ENCODE data around the gene SLC47A2. TPM values are rescaled to one million over a fixed set of nuclear protein-coding genes. Genes with fewer than 3 reads are reported as not detected.

The SLC47A2 gene
- total RNA-seq, 2 donors from 2014 or later: not detected

DNA sequence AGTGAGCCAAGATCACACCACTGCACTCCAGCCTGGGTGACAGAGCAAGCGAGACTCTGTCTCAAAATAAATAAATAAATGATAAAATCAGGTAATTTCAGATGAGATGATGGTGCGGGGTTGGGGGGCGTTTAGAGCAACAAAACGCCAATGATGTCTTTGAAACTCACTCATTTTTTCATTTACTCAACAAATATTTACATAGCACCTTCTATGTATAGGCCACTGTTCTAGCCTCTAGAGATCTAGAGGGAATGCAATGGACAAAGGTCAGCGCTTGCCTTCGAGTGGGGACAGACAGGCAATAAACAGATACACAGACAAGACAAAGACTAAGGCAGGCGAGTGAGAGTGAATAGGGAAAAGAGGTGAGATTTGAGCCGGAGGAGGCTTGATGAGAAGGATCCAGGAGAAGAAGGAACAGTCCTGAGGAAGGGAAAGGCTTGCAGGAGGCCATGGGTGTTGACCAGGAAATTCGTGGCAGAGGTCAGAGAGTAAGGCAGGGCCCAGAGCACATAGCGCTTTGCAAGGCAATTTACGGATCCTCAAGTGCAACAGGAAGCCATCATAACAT, 17.7 kb upstream of the SLC47A2 start:
- no peak for DNase-seq (ENCODE audit: low spot score)
- intact Hi-C loops (cut with DNase I): no loop called here

DNA sequence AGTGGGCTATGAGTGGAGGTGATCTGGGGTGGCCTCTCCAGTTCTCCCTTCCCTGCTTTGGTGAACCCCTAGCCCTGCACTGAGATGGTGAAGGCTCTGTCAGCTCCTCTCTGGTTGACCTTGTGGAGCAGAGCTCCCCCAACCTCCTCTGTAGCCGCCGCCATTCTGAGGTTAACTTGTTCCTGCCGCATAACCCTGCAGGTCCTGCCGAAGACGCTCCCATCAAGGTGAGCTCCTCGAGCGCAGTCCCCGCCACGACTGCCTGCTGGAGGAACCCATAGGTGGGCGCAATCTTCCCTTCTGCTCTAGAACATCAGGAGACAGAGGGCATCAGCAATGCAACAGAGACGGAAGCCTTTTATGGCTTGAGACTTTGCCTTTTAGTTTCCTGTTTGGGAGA, 15.2 kb upstream of the SLC47A2 start:
- DNase-seq (ENCODE audit: low spot score): no peak
- intact Hi-C loops (cut with DNase I): no loop called here

GRCh38 chr17:19730843-19731242, 14.5 kb upstream of the SLC47A2 start:
- intact Hi-C loops (cut with DNase I): no loop called here
- no peak for DNase-seq (ENCODE audit: low spot score)

DNA sequence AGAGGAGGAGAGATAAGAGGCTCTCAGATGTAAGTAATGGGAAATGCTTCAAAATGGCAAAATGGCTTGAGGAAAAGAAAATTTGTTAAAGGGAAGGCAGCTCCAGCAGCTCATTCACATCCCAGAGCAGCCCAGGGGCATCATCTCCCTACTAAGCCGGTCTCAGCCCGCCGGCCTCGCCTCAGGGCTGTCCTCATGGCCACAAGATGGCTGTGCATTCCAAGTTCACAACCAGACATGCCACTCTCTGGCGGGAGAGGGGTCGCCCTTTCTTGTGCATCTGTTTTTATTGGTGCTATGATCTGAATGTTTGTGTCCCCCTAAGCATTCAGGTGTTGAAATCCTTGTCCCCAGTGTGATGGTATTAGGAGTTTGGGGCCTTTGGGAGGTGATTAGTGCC, 13.5 kb upstream of the SLC47A2 start:
- DNase-seq (ENCODE audit: low spot score): no peak
- intact Hi-C loops (cut with DNase I): loop anchor here in 1 of 2 donors (5.0 kb wide), 1 partner anchor 1398 kb away; no protein-coding TSS in a partner anchor

GRCh38 chr17:19728084-19728495, 11.7 kb upstream of the SLC47A2 start:
- DNase-seq (ENCODE audit: low spot score): peak; percentile 91
- intact Hi-C loops (cut with DNase I): loop anchor here in 1 of 2 donors (5.0 kb wide), 1 partner anchor 1396 kb away; no protein-coding TSS in a partner anchor

- no peak for DNase-seq (ENCODE audit: low spot score)
- intact Hi-C loops (cut with DNase I): loop anchor here in 1 of 2 donors (5.0 kb wide), 1 partner anchor 1395 kb away; no protein-coding TSS in a partner anchor
These were observed 11.2 kb upstream of the SLC47A2 start for GRCh38 chr17:19727501-19728078.

DNA sequence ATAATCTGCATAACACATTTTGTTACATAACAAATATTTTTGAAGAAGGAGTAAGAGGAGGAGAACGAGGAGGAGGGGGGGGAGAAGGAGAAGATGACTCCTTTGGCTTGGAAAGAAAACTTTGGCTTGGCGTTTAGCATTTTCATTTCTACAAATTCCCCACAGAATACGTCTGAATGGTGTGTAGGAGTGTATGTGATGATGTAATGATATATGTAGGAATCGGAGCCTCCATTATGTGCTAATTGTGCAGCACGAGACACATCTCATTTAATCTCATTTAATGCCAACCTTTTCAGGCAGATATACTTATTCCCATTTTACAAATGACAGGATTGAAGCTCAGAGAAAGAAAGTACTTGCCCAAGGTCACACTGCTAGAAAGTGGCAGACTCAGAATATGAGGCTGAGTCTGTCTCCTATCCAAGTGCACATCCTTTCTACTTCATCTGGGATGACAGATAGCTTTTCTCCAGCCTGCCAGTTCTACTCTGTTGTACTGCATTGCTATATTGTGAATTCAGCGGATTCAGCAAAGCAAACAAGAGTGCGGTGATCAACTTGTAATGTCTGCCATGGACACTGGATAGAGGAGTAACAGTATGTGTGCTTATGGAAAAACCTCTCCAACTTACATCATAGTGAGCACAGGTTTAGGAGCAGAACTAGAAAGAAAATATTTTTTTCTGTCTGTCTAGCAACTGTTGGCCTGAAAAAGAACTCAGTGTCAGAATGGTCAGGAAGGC, 10.4 kb upstream of the SLC47A2 start:
- DNase-seq (ENCODE audit: low spot score): no peak
- intact Hi-C loops (cut with DNase I): loop anchor here in 1 of 2 donors (5.0 kb wide), 1 partner anchor 1395 kb away; no protein-coding TSS in a partner anchor

DNA sequence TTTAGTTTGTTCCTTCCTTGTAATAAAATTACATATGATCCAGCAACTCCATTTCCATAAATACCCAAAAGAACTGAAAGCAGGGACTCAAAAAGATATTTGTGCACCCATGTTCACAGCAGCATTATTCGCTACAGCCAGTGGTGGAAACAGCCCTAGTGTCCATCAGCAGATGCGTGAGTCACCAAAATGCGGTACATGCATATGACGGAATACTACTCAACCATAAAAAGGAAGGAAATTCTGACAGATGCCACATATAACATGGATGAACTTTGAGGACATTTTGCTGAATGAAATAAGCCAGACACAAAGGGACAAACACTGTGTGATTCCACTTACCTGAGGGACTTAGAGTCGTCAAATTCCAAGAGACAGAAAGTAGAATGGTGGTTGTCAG, 9.1 kb upstream of the SLC47A2 start:
- intact Hi-C loops (cut with DNase I): loop anchor here in 1 of 2 donors (5.0 kb wide), 1 partner anchor 1393 kb away; no protein-coding TSS in a partner anchor
- no peak for DNase-seq (ENCODE audit: low spot score)

- peak; percentile 90 for DNase-seq (ENCODE audit: low spot score)
- intact Hi-C loops (cut with DNase I): loop anchor here in 1 of 2 donors (5.0 kb wide), 1 partner anchor 1392 kb away; no protein-coding TSS in a partner anchor
These were observed 8.4 kb upstream of the SLC47A2 start for GRCh38 chr17:19724501-19725420.

DNA sequence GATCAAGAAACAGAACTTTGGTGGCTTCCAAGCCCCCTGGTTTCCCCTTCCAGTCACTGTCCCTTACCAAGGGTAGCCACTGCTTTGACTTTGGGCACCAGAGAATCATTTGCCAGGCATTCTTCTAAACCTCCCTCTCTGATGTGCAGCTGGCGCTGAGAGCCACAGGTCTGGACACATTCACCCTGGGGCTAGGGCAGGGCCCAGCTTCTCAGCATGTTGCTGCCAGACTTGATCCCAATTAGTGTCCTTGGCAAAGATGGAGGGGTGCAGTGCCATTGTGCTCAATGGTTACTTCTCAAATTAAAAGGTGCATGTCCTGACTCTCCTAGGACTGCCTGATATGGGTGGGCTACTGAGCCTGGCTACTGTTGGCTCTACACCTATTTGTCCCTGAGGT, 7.6 kb upstream of the SLC47A2 start:
- intact Hi-C loops (cut with DNase I): no loop called here
- DNase-seq (ENCODE audit: low spot score): no peak

GRCh38 chr17:19720631-19721426, 4.4 kb upstream of the SLC47A2 start:
- intact Hi-C loops (cut with DNase I): no loop called here
- no peak for DNase-seq (ENCODE audit: low spot score)

GRCh38 chr17:19720210-19720475, 3.8 kb upstream of the SLC47A2 start:
- DNase-seq (ENCODE audit: low spot score): no peak
- intact Hi-C loops (cut with DNase I): no loop called here

- peak; percentile 42 for DNase-seq (ENCODE audit: low spot score)
- intact Hi-C loops (cut with DNase I): no loop called here
These were observed 3.2 kb upstream of the SLC47A2 start for GRCh38 chr17:19719355-19720209.

GRCh38 chr17:19718613-19719354, 2.4 kb upstream of the SLC47A2 start:
- DNase-seq (ENCODE audit: low spot score): peak; percentile 76
- intact Hi-C loops (cut with DNase I): no loop called here

DNA sequence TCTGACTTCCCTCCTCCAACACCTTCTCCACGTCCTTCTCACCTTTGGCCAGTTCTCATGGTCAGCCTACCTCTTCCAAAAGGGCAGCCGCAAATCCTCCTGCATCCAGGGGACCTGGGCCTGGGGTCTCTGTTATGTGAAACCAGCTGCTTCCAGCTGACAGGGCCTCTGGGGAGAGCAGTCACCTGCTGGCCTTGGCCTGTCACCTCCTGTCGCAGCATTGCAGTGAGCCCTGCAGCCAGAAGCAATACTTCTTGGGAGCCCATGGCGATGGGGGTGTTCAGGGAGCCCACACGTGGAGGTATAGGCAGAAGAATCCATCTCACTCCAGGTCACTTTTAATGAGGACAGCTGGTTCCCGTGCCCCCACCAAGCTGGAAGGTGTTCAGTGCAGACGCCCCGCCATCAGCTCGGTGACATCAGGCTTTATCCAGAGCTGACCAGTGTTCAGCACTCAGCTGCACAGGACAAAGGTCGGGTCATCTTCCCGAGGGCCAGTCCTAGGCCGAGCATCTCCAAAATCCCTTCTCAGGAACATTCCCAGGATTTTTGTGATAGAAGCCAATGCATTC, 1.7 kb upstream of the SLC47A2 start:
- intact Hi-C loops (cut with DNase I): no loop called here

DNA sequence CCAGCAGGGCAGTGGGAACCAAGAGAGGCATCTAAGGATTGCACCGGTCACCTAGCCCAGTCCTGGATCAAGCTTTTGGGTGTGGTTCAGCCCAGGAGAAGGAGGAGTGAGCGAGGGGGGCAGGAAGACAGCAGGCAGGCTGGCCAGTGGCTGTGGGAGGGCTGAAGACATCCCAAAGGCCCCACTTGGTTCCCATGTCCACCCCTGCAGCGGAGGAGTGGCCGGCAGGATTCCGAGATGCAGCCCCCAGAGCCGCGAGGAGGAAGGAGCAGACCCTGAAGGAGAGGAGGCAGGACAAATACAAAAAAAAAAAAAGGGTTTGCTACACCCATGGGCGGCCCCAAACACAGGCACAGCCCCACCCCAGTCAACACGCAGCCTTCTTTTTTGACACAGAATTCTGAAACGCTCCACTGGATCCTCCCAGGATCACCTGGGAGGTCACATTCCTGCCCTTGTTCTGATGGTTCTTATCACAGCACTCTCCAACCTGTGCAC, 1.1 kb upstream of the SLC47A2 start:
- DNase-seq (ENCODE audit: low spot score): no peak
- intact Hi-C loops (cut with DNase I): no loop called here

More for the DNA sequence above, 1.7 kb upstream of the SLC47A2 start:
- peak; percentile 46 for DNase-seq (ENCODE audit: low spot score)

GRCh38 chr17:19717031-19717360, 612 bp upstream of the SLC47A2 start:
- no peak for DNase-seq (ENCODE audit: low spot score)
- intact Hi-C loops (cut with DNase I): no loop called here

Measured in posterior vena cava (tissue), 2 donors.